T-cell (primary cell): ENCODE results near the gene MFN1. TPM values are rescaled to one million over a fixed set of nuclear protein-coding genes. Genes with fewer than 3 reads are reported as not detected.

Experiments
- ATAC-seq, 4 experiments: fragments of 200-7000 bp in 3 of 4; fragments of 150-1000 bp in 1 of 4; cut with Tn5 transposase; replicated peaks in 1 of 4; 1 replicate in 3 of 4; 2 replicates in 1 of 4; pipeline ENCODE4 v1.10.0; 2021; ENCODE audit warnings: moderate library complexity in 3 of 4, mild to moderate bottlenecking in 2 of 4, moderate number of reproducible peaks in 1 of 4
- CTCF ChIA-PET, 2 donors: fragments of 300-600 bp; sonication (Branson Sonifier 250); formaldehyde crosslinking; loops; one replicate each; lab custom pipeline; 2022; ENCODE audit warnings: antibody characterized with exemption in 2 of 2; lab: Charles Lee
- POLR2A ChIA-PET, 2 donors: fragments of 300-600 bp; sonication (Branson Sonifier 250); formaldehyde crosslinking; loops; one replicate each; lab custom pipeline; 2022; ENCODE audit warnings: antibody characterized with exemption in 2 of 2; lab: Charles Lee
- DNase-seq, 35 experiments: peaks; one replicate each; pipeline versions ENCODE4 v3.0.0 to v3.0.0-alpha.2; 2013 to 2023
- H3K27ac ChIP-seq: one replicate; pipeline ENCODE4 v1.5.1; 2013; ENCODE audit warnings: low read length
- H3K27me3 ChIP-seq, 2 experiments: replicated peaks in 1 of 2; 1 replicate in 1 of 2; 2 replicates in 1 of 2; pipeline versions ENCODE4 v1.6.1 to v1.7.0; 2013; ENCODE audit warnings: low read length in 1 of 2, mixed read lengths in 1 of 2; ENCODE audit not compliant: control insufficient read depth in 2 of 2, insufficient read depth in 2 of 2; ENCODE audit errors: extremely low read depth in 1 of 2
- H3K36me3 ChIP-seq, 2 donors: 1 replicate in 1 of 2; 2 replicates in 1 of 2; pipeline versions ENCODE4 v1.6.1 to v1.7.0; 2013; ENCODE audit warnings: low read length in 1 of 2; ENCODE audit not compliant: control insufficient read depth in 2 of 2, insufficient read depth in 1 of 2; ENCODE audit errors: extremely low read depth in 1 of 2
- H3K4me1 ChIP-seq, 2 experiments: 1 replicate in 1 of 2; 2 replicates in 1 of 2; pipeline versions ENCODE4 v1.6.1 to v1.7.0; 2013; ENCODE audit warnings: low read length in 2 of 2, mixed read lengths in 1 of 2; ENCODE audit not compliant: insufficient read depth in 2 of 2, control insufficient read depth in 1 of 2; ENCODE audit errors: extremely low read depth in 1 of 2
- H3K4me3 ChIP-seq, 2 donors: 1 replicate in 1 of 2; 2 replicates in 1 of 2; pipeline versions ENCODE4 v1.5.1 to v1.7.0; 2013; ENCODE audit warnings: mild to moderate bottlenecking in 2 of 2, low read length in 1 of 2, moderate library complexity in 1 of 2; ENCODE audit not compliant: control insufficient read depth in 1 of 2; ENCODE audit errors: extremely low read depth in 1 of 2
- H3K9me3 ChIP-seq: 2 replicates; pipeline ENCODE4 v1.7.0; 2013
- H3K27ac Mint-ChIP-seq, 2 donors: one replicate each; pipeline ENCODE4 v1.8.0; 2020 to 2021; ENCODE audit warnings: mild to moderate bottlenecking in 2 of 2, mixed read lengths in 2 of 2
- H3K27me3 Mint-ChIP-seq, 2 donors: one replicate each; pipeline ENCODE4 v1.8.0; 2021 to 2022; ENCODE audit warnings: mixed read lengths in 2 of 2
- H3K36me3 Mint-ChIP-seq: one replicate; pipeline ENCODE4 v1.8.0; 2021; ENCODE audit warnings: mixed read lengths
- H3K4me1 Mint-ChIP-seq, 3 donors: one replicate each; pipeline ENCODE4 v1.8.0; 2020 to 2022; ENCODE audit warnings: mixed read lengths in 3 of 3, mild to moderate bottlenecking in 1 of 3
- H3K4me3 Mint-ChIP-seq, 3 donors: one replicate each; pipeline ENCODE4 v1.8.0; 2020 to 2022; ENCODE audit warnings: mild to moderate bottlenecking in 3 of 3, mixed read lengths in 3 of 3, moderate library complexity in 3 of 3
- H3K9me3 Mint-ChIP-seq, 3 donors: one replicate each; pipeline ENCODE4 v1.8.0; 2020 to 2022; ENCODE audit warnings: mixed read lengths in 3 of 3
- whole genome bisulfite sequencing: methylation state at CpG from one replicate; pipeline ENCODE4 v1.1.5; 2013; ENCODE audit warnings: missing lambda C conversion rate; ENCODE audit not compliant: insufficient coverage; 5-methylcytosine and 5-hydroxymethylcytosine counted together
- total RNA-seq, 35 experiments: library from RNA in 6 of 35; stranded (reverse) in 6 of 35; fragments of 120-200 nt in 1 of 35; gene quantifications; one replicate each; pipeline versions ENCODE4 v1.2.1 to v1.2.4 and lab custom pipeline; 2013 to 2026

The MFN1 gene
- total RNA-seq, 5 donors from 2014 or later (not counting 1 experiment from before 2014, with no cell fraction given): 38.8 to 44.4 (median 40.7) TPM

DNA sequence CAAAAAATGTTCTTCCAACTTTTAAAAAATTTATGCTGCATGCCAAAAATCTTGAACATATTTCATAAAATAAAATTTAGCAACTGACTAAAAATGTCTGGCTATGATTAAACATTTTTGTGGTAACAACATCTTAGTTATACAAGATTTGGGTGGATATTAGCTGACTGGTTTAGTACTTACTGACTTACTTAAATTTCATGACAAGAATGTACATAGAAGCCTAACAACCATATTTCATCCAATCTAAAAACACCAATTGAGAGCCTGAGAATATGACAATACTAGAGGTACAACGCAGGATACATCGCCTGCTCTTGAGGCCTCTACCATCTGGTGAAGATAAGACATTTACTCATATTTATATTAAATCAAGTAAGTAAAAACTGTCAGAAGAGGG is 69.2 kb downstream of the MFN1 start:
- Histone ChIP-seq H3K4me3 (no peak overlapping the region), H3K4me1 (no peaks in the 10 kb centered on the region), H3K27ac (no peak overlapping the region), H3K9me3 (no peaks in the 10 kb centered on the region), H3K27me3 (no peaks in the 10 kb centered on the region), H3K36me3 (no peaks in the 10 kb centered on the region)
- Mint-ChIP-seq H3K9me3 (no peaks in the 10 kb centered on the region), H3K36me3 (peaks cover 2% of the 10 kb centered on the region), H3K27me3 (no peaks in the 10 kb centered on the region), H3K4me1 (no peaks in the 10 kb centered on the region), H3K27ac (no peak overlapping the region), H3K4me3 (no peak overlapping the region)
- CTCF ChIA-PET: no interaction called here
- POLR2A ChIA-PET: no interaction called here
- ATAC-seq: no peak
- no peak for DNase-seq
- no CpG with 5 or more reads among the region's 2 CpGs for WGBS

DNA sequence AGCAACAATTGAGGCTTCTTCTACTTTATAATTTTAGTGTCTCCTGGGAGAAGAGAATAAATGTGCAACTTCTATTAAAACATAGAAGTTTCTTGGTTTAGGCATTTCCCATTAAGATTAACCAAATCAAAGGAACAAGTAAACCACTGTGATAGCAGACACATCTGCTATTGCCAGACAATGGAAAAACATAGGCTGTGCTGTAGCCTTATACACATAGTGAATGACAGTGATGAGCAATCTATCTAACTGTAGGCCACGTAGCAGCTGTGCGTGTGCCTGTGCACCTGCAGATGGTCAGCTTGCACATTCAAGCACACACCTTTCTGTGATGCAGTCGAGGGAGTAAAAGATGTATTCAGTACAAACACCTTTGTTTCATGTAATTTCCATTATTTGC is 71.1 kb downstream of the MFN1 start:
- Mint-ChIP-seq H3K27me3 (no peaks in the 10 kb centered on the region), H3K4me3 (no peak overlapping the region), H3K9me3 (no peaks in the 10 kb centered on the region), H3K36me3 (peaks cover 2% of the 10 kb centered on the region), H3K27ac (no peak overlapping the region), H3K4me1 (no peaks in the 10 kb centered on the region)
- DNase-seq (no peak), ATAC-seq (no peak)
- ChIA-PET POLR2A (no interaction called here), CTCF (no interaction called here)
- WGBS: no CpG with 5 or more reads among the region's 3 CpGs
- Histone ChIP-seq H3K36me3 (no peaks in the 10 kb centered on the region), H3K27me3 (no peaks in the 10 kb centered on the region), H3K27ac (no peak overlapping the region), H3K4me3 (no peak overlapping the region), H3K4me1 (no peaks in the 10 kb centered on the region), H3K9me3 (no peaks in the 10 kb centered on the region)

DNA sequence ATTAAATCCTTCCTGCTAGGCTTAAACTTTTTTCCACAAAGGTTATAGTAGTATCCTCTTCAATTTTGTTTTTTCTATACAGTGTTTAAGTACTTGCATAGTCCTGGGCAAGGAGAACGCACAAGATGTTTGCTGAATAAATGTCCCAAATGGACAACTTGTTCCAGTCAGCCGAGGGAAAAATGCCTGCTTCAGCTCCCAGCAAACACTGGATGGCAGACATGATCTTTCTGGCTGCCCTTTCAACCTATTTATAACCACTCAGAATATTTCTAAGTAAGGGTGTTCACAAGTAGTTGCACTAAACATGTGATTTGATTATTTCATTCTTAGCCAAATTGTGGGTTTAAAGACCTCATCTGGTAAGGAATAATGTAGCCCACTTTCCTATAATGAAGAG is 74.0 kb downstream of the MFN1 start:
- H3K36me3 Mint-ChIP-seq: peaks cover 2% of the 10 kb centered on the region

DNA sequence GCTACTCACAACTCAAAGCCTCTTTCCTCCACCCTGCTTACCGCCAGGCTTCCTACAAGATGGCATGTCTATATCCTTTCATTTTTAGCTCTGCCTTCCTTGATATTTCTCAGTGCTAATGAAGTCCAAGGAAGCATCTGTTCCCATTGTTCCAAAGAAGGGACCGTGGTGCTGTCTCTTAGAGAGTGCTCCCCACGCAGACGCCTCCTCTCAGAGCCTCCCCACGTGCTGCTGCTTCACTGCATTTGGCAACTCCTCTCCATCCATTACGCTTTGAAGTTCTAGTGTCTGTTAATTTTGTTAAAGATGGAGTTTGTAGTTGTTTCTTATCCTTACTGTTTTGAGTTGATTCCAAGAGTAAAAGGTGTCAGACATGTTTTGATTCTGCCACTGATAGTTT is 77.6 kb downstream of the MFN1 start:
- no peak overlapping the region for H3K27ac Mint-ChIP-seq
- POLR2A ChIA-PET: no interaction called here

More for the DNA sequence above, 74.0 kb downstream of the MFN1 start:
- Histone ChIP-seq H3K36me3 (no peaks in the 10 kb centered on the region), H3K27me3 (no peaks in the 10 kb centered on the region), H3K4me1 (no peaks in the 10 kb centered on the region), H3K27ac (no peak overlapping the region), H3K4me3 (no peak overlapping the region), H3K9me3 (no peaks in the 10 kb centered on the region)
- no CpG with 5 or more reads among the region's 2 CpGs for WGBS
- Mint-ChIP-seq H3K27ac (no peak overlapping the region), H3K4me3 (no peak overlapping the region), H3K9me3 (no peaks in the 10 kb centered on the region), H3K4me1 (no peaks in the 10 kb centered on the region), H3K27me3 (no peaks in the 10 kb centered on the region)
- no peak for DNase-seq
- CTCF ChIA-PET: no interaction called here
- ATAC-seq: no peak
- POLR2A ChIA-PET: no interaction called here

DNA sequence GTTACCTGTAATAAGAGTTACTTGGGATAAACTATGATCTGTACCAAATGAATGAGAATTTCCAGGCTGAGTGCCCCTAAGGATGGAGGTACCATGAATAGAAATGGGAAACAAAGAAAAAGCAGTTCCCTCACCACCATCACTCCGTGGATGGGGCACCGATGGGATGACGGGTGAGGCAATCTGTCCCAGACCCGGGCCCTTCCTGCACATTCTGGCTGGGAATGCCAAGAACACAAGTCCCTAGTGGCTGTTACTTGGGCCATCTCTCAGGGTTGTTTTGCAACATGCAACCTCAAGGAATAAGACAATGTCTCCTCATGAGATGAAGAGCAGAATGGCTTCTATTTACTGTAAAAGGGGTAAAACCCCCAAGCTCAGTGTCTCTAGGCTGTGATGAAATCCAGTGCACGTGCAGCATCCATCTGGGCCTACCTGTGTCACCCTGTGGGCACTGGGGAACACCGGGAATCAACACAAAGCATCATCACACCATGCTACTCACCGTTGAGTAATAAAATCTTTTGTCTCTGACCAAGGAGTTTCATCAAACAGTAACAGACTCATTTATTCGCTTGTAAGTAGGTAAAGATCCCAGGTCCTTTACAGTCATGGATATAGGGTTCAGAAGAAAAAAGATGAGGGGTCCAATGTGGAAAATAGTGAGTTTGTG is 81.5 kb downstream of the MFN1 start:
- CTCF ChIA-PET: interaction anchor here in 1 of 2 donors (0.5 kb wide), 1 partner anchor 47 kb away, joined by 3 read pairs; no protein-coding TSS in a partner anchor

More for the DNA sequence above, 77.6 kb downstream of the MFN1 start:
- Histone ChIP-seq H3K4me3 (no peak overlapping the region), H3K27ac (no peak overlapping the region), H3K27me3 (peaks cover 0 to 3% of the 10 kb centered on the region in 2 experiments), H3K9me3 (no peaks in the 10 kb centered on the region), H3K4me1 (no peaks in the 10 kb centered on the region), H3K36me3 (no peaks in the 10 kb centered on the region)
- Mint-ChIP-seq H3K27me3 (no peaks in the 10 kb centered on the region), H3K36me3 (no peaks in the 10 kb centered on the region), H3K4me1 (no peaks in the 10 kb centered on the region), H3K9me3 (no peaks in the 10 kb centered on the region), H3K4me3 (no peak overlapping the region)
- no peak for DNase-seq
- CTCF ChIA-PET: no interaction called here
- no CpG with 5 or more reads among the region's 6 CpGs for WGBS
- no peak for ATAC-seq

DNA sequence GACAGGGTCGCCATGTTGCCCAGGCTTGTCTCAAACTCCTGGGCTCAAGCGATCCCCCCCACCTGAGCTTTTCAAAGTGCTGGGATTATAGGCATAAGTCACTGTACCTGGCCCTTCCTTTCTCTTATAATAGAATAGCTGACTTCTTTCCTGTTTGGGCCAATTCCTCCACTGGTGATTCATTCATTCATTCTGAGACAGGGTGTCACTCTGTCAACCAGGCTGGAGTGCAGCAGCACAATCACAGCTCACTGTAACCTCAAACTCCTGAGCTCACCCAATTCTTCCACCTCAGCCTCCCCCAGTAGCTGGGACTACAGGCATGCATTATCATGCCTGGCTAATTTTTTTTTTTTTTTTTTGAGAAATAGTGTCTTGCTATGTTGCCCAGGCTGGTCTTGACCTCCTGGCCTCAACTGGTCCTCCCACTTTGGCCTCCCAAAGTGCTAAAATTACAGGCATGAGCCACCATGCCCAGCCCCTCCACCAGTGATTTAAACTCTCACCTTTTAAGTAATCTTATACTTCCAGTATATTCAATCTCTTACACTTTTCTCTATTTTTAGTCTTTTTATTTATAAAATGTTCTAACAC is 82.9 kb downstream of the MFN1 start:
- no peak overlapping the region for H3K27ac ChIP-seq
- H3K36me3 Mint-ChIP-seq: no peaks in the 10 kb centered on the region
- H3K9me3 ChIP-seq: no peaks in the 10 kb centered on the region
- WGBS: no CpG with 5 or more reads among the region's 2 CpGs
- no peaks in the 10 kb centered on the region for H3K9me3 Mint-ChIP-seq
- ATAC-seq (no peak), DNase-seq (no peak)
- H3K27me3 ChIP-seq: peaks cover 0 to 5% of the 10 kb centered on the region in 2 experiments
- no peaks in the 10 kb centered on the region for H3K36me3 ChIP-seq
- no peak overlapping the region for H3K4me3 Mint-ChIP-seq
- H3K4me1 Mint-ChIP-seq: no peaks in the 10 kb centered on the region
- H3K27me3 Mint-ChIP-seq: peaks cover 2 to 6% of the 10 kb centered on the region in 2 donors
- no peak overlapping the region for H3K27ac Mint-ChIP-seq
- no peaks in the 10 kb centered on the region for H3K4me1 ChIP-seq
- no peak overlapping the region for H3K4me3 ChIP-seq
- ChIA-PET CTCF (interaction anchor here in 1 of 2 donors (0.6 kb wide), 1 partner anchor 716 kb away, joined by 4 read pairs; no protein-coding TSS in a partner anchor), POLR2A (interaction anchor here (0.6 kb wide), 2 partner anchors 57 to 1892 kb away, joined by 3 read pairs; no protein-coding TSS in a partner anchor)

More for the DNA sequence above, 81.5 kb downstream of the MFN1 start:
- WGBS: 89% methylated on average over 5 of the region's 8 CpGs
- Mint-ChIP-seq H3K27ac (no peak overlapping the region), H3K36me3 (no peaks in the 10 kb centered on the region), H3K9me3 (no peaks in the 10 kb centered on the region), H3K27me3 (peaks cover 2 to 6% of the 10 kb centered on the region in 2 donors), H3K4me3 (no peak overlapping the region), H3K4me1 (no peaks in the 10 kb centered on the region)
- ATAC-seq: no peak
- Histone ChIP-seq H3K4me3 (no peak overlapping the region), H3K27me3 (peaks cover 0 to 5% of the 10 kb centered on the region in 2 experiments), H3K36me3 (no peaks in the 10 kb centered on the region), H3K4me1 (no peaks in the 10 kb centered on the region), H3K27ac (no peak overlapping the region), H3K9me3 (no peaks in the 10 kb centered on the region)
- POLR2A ChIA-PET: no interaction called here
- DNase-seq: no peak
